ENCODE results near the gene NR3C1. TPM values are rescaled to one million over a fixed set of nuclear protein-coding genes. Genes with fewer than 3 reads are reported as not detected.

NR3C1 gene
- total RNA-seq, 1 experiment from 2014 or later, result 16.0 TPM

- BruUV-seq (replicated peaks), result no TSS peak
- Histone ChIP-seq H3K4me1 (ENCODE audit: control insufficient read depth in 1 of 2, insufficient read depth in 2 of 2, low read length in 2 of 2) (peaks cover 9 to 14% of the 10 kb centered on the region in 2 experiments; a peak in 2 of 4 replicates), H2AFZ (ENCODE audit: low read depth, low read length, poor library complexity, severe bottlenecking) (no peak overlapping the region), H3K4me2 (ENCODE audit: low read length) (no peak overlapping the region), H3K9ac (ENCODE audit: low read length) (no peak overlapping the region), H3K36me3 (ENCODE audit: control insufficient read depth in 1 of 2, insufficient read depth in 2 of 2, low read length in 2 of 2) (no peaks in the 10 kb centered on the region), H3K27me3 (ENCODE audit: insufficient read depth, low read length) (no peaks in the 10 kb centered on the region), H3K27ac (ENCODE audit: low read depth, low read length) (no peak overlapping the region), H3K4me3 (replicated peaks in 1 of 2; ENCODE audit: low read depth in 1 of 2, low read length in 2 of 2) (no peak overlapping the region), H3K9me2 (ENCODE audit: insufficient read depth) (no peaks in the 10 kb centered on the region), H4K20me1 (ENCODE audit: insufficient read depth) (no peaks in the 10 kb centered on the region), H3K9me3 (ENCODE audit: control insufficient read depth in 1 of 2, insufficient read depth in 1 of 2, low read depth in 1 of 2, low read length in 2 of 2) (no peaks in the 10 kb centered on the region), H3K79me2 (ENCODE audit: insufficient read depth, low read length) (peaks cover 8% of the 10 kb centered on the region; the same call in 1 of the 2 replicates)
- intact Hi-C loops (cut with micrococcal nuclease), result no loop called here
- ChIA-PET RAD21 (ENCODE audit: low non-redundant PET in 1 of 2, low total read pairs in 2 of 2, uncharacterized antibody in 2 of 2, unreplicated experiment in 2 of 2) (no interaction called here), CTCF (no interaction called here), POLR2A (no interaction called here)
- ATAC-seq (no peak), DNase-seq (ENCODE audit: low read depth, low spot score) (no peak)
- TF ChIP-seq POLR2AphosphoS5 (IDR thresholded peaks at IDR 0.05; ENCODE audit: low read depth, low read length) (no peak), ZNF274 (IDR thresholded peaks at IDR 0.05; ENCODE audit: low read depth, low read length) (no peak), EZH2phosphoT487 (IDR thresholded peaks at IDR 0.05; ENCODE audit: borderline replicate concordance) (no peak), EGR1 (IDR thresholded peaks at IDR 0.05; ENCODE audit: low read depth) (no peak), CEBPB (IDR thresholded peaks at IDR 0.05; ENCODE audit: low read depth) (no peak), MAX (IDR thresholded peaks at IDR 0.05) (no peak), ATF3 (IDR thresholded peaks at IDR 0.05) (no peak), EZH2 (IDR thresholded peaks at IDR 0.05) (no peak), JUND (IDR thresholded peaks at IDR 0.05) (no peak), ELF1 (IDR thresholded peaks at IDR 0.05; ENCODE audit: borderline replicate concordance, low read depth) (no peak), SP1 (IDR thresholded peaks at IDR 0.05; ENCODE audit: low read depth) (no peak), POLR2A (IDR thresholded peaks at IDR 0.05; ENCODE audit: borderline replicate concordance, extremely low read depth, insufficient read depth, insufficient read length) (no peak), TCF7L2 (IDR thresholded peaks at IDR 0.05; ENCODE audit: borderline replicate concordance, extremely low read depth, insufficient read depth, insufficient read length) (no peak), CBX3 (IDR thresholded peaks at IDR 0.05; ENCODE audit: low read depth) (no peak)
- TF ChIP-seq, protein P1, sequence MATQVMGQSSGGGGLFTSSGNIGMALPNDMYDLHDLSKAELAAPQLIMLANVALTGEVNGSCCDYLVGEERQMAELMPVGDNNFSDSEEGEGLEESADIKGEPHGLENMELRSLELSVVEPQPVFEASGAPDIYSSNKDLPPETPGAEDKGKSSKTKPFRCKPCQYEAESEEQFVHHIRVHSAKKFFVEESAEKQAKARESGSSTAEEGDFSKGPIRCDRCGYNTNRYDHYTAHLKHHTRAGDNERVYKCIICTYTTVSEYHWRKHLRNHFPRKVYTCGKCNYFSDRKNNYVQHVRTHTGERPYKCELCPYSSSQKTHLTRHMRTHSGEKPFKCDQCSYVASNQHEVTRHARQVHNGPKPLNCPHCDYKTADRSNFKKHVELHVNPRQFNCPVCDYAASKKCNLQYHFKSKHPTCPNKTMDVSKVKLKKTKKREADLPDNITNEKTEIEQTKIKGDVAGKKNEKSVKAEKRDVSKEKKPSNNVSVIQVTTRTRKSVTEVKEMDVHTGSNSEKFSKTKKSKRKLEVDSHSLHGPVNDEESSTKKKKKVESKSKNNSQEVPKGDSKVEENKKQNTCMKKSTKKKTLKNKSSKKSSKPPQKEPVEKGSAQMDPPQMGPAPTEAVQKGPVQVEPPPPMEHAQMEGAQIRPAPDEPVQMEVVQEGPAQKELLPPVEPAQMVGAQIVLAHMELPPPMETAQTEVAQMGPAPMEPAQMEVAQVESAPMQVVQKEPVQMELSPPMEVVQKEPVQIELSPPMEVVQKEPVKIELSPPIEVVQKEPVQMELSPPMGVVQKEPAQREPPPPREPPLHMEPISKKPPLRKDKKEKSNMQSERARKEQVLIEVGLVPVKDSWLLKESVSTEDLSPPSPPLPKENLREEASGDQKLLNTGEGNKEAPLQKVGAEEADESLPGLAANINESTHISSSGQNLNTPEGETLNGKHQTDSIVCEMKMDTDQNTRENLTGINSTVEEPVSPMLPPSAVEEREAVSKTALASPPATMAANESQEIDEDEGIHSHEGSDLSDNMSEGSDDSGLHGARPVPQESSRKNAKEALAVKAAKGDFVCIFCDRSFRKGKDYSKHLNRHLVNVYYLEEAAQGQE (IDR thresholded peaks at IDR 0.05; ENCODE audit: low read depth), result no peak
- TF ChIP-seq, protein P2, sequence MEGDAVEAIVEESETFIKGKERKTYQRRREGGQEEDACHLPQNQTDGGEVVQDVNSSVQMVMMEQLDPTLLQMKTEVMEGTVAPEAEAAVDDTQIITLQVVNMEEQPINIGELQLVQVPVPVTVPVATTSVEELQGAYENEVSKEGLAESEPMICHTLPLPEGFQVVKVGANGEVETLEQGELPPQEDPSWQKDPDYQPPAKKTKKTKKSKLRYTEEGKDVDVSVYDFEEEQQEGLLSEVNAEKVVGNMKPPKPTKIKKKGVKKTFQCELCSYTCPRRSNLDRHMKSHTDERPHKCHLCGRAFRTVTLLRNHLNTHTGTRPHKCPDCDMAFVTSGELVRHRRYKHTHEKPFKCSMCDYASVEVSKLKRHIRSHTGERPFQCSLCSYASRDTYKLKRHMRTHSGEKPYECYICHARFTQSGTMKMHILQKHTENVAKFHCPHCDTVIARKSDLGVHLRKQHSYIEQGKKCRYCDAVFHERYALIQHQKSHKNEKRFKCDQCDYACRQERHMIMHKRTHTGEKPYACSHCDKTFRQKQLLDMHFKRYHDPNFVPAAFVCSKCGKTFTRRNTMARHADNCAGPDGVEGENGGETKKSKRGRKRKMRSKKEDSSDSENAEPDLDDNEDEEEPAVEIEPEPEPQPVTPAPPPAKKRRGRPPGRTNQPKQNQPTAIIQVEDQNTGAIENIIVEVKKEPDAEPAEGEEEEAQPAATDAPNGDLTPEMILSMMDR (IDR thresholded peaks at IDR 0.05 in 2 of 3, conservative IDR thresholded peaks at IDR 0.05 in 1 of 3; ENCODE audit: borderline replicate concordance in 1 of 3, insufficient read depth in 1 of 3, low read depth in 2 of 3, low read length in 2 of 3), result no peak
Measured at GRCh38 chr5:143406408-143406807, 2.9 kb upstream of the NR3C1 start.

Data from HCT116 (cell line).